SKM-1 treated with dmso at 0.1 percent for 144 hours (cell line): Measurements from ENCODE around the gene PRKAR1A.
A peak's percentile ranks its signal among the peaks of the same experiment; 100 is the strongest.
"Not testable (repeated sequence)": the region's sequence is repeated elsewhere in the genome, so short reads cannot be mapped to it uniquely, and the experiment has no call there.

Experiments used
- DNase-seq: peaks from one replicate; lab custom pipeline; 2025; ENCODE audit not compliant: unreplicated experiment; lab: John Stamatoyannopoulos, UW

PRKAR1A gene

DNA sequence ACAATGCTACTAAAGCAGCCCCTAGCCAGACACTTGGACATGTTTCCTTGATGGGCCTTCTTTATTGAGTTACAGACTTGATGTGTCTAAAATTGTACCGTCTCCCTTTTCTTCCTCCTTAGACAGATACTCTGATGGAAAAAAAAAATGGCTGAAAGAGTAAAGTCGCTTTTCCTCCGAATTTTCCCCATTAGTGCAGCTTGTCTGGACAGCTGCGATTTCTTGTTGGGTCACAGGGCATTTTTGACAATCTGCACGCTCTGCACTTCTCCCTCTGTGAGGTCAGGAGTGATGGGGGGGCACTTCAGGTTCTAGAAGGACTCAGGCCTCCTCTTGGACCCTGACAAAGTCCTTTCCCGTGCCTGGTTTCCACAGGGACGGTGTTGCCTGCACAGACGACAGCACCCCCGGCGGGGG is 968 bp upstream of the PRKAR1A start:
- no peak for DNase-seq

DNA sequence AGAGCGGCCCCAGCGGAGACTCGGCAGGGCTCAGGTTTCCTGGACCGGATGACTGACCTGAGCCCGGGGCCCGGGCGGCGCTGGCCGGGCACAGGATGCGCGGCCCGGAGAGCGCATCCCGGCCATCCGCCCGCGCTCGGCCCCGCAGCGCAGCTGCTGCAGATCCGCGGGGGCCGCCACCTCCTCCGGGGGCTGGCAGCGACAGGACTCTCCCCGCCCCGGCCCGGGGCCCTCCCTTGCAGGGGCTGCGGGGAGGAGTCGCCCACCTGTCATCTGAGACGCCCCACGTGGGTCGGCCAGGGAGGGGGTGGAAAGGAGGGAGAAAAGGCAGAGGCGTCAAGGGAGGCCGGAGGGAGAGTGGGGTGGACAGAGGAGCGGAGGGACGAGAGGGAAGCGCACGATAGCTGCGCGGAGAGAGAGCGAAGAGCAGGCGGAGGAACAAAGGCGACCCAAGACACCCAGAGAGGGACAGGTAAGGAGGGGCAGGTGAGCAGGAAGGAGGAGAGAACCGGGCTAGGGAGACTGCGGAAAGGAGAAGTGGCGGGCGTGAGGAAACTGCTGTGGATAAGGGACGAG is 471 bp upstream of the PRKAR1A start:
- DNase-seq, result peak; percentile 59

DNA sequence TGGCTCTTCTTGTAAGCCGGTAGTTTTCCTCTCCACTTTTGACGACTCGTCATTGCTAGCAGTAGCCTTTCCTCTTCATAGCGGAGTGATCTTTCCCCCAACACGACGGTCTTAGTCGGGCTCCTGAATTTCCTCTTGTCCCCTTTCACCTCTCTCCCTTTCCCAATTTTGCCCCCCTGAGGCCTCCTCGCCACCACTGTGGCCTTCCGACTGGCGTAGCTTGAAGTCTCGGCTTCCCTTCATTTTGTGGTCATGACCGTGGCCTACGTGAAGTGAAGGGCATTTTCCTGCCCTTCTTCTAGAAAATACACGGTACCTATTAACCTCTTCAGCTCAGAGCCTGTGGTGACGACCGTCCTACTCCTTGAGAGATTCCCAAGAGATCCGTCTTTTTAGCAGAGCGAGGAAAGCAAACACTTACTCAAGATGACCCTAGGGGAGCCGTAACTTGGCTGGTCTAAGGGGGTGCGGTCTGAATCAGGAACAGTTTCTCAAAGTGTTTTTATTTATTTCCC is 787 bp downstream of the PRKAR1A start:
- no peak for DNase-seq

DNA sequence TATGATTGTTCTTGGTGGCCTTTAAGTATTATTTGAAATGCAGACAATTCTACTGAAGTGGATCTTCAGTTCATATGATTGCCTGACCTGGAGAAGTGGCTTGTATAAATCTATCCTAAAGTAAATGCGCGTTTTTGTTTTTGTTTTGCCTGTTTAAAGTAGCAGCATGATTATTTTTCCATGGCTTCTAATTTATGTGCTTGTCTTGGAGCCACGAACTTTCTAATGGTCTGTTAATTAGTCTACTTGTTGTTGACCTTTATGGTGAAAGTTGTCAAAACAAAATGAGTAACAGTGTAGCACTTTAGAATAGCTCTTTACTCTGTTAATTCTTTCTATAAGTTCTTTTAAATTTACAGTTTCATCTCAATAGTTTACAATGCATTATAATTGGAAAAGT is 1.7 kb downstream of the PRKAR1A start:
- DNase-seq, result no peak

DNA sequence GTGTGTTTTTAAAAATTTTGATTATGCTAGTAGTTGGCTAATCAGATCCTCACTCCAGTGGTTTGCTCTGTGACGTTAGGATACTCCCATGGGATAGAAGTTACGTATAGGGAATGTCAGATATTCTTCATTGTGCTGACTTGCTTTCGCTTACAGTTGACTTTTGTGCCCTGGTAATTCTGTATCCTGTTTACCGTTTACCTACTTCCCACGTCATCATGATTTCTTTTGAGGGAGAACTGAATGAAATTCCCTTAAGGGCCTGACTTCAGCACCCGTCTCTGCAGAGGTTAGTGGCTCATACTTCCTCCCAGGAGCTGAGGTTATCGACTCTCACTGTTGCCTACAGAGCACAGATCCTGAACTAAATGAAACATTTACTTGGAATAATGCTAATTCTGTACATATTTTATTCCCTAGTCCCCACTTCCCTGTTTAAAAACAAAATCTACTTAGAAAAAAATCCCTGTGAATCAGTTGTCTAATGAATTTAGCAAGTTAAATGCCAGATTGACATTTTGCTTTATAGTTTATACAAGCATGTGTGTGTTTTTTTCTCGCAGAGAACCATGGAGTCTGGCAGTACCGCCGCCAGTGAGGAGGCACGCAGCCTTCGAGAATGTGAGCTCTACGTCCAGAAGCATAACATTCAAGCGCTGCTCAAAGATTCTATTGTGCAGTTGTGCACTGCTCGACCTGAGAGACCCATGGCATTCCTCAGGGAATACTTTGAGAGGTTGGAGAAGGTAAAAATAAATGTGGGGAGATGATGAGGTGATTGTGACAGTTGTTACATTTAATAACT is 2.8 kb downstream of the PRKAR1A start:
- DNase-seq, result no peak

DNA sequence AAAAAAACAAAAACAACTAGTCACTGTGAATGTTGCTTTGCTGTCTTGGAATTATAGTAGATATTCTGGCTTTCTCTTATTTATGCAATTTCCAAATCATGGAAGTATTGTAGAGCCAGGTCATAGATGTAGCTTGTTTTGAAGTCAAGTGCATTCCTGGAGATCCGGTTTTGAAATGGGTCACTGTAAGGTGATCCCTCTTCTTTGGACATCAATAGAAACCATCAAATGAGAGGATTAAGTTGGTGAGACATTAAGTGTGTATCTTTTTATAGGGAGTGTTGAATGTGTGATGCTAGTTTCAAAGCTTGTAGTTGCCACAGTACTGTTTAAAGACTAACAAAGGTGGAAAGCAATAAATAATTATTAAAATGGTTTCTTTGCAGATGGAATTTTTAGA is 4.5 kb downstream of the PRKAR1A start:
- no peak for DNase-seq

DNA sequence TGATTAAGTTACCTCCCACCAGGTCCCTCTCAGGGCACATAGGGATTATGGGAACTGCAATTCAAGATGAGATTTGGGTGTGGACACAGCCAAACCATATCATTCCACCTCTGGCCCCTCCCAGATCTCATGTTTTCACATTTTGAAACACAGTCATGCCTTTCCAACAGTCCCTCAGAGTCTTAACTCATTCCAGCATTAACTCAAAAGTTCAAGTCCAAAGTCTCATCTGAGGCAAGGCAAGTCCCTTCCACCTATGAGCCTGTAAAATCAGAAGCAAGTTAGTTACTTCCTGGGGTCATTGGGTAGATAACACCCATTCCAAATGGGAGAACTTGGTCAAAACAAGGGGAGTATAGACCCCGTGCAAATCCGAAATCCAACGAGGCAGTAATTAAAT is 5.4 kb downstream of the PRKAR1A start:
- DNase-seq, result not testable (repeated sequence)

DNA sequence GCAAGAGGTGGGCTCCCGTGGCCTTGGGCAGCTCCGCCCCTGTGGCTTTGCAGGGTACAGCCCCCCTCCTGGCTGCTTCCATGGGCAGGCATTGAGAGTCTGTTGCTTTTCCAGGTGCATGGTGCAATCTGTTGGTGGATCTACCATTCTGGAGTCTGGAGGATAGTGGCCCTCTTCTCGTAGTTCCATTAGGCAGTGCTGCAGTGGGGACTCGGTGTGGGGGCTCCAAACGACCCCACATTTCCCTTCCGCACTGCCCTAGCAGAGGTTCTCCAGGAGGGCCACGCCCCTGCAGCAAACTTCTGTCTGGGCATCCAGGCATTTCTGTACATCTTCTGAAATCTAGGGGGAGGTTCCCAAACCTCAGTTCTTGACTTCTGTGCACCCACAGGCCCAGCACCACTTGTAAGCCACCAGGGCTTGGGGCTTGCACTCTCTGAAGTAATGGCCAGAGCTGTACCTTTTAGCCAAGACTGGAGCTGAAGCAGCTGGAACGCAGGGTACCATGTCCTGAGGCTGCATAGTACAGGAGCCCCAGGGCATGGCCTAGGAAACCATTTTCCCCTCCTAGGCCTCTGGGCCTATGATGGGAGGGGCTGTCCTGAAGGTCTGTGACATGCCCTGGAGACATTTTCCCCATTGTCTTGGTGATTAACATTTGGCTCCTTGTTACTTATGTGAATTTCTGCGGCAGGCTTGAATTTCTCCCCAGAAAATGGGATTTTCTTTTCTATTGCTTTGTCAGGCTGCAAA is 6.0 kb downstream of the PRKAR1A start:
- no peak for DNase-seq

DNA sequence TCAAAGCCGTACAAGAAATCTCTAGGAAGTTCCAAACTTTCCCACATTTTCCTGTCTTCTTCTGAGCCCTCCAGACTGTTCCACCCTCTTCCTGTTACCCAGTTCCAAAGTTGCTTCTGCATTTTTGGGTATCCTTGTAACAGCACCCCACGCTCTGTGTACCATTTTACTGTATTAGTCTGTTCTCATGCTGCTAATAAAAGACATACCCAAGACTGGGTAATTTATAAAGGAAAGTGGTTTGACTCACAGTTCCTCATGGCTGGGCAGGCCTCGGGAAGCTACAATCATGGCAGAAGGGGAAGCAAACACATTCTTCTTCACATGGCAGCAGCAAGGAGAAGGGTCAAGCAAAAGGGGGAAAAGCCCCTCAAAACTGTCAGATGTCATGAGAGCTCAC is 6.8 kb downstream of the PRKAR1A start:
- DNase-seq, result not testable (repeated sequence)

DNA sequence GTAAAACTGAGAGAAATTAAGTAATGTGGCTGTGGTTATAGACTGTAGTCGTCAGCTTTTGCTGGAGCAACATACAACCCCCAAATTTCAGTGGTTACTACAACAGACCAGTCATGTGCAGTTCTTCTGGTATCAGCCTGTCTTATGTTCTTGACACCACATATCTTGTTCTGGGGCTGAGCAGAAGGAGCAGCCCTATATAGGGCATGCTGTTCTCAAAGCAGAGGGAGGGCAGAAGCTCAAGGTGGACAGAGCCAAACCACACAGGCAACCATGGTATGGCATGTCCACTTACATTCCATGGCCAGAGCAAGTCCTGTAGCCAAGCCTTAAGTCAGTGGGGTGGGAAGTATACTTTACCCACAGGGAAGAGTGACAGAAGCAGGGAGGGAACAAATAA is 7.7 kb downstream of the PRKAR1A start:
- no peak for DNase-seq

DNA sequence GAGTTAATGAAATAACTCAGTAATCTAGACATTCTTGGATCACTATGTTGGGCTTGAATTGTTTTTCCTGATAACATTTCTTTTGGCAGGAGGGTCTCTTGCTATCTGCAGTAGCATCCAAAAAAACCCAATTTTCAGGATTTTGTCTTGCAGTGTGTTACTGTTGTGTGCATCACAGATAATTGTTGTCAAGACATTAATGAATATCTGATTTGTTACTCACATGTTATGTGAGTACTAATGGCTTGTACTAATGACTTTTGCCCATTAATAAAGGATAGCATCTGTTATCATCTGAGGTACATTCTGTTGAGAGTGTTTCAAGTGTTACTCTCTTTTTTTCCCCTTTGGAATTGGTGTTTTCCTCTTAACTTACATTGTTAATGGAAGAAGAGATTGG is 10.0 kb downstream of the PRKAR1A start:
- DNase-seq, result no peak

DNA sequence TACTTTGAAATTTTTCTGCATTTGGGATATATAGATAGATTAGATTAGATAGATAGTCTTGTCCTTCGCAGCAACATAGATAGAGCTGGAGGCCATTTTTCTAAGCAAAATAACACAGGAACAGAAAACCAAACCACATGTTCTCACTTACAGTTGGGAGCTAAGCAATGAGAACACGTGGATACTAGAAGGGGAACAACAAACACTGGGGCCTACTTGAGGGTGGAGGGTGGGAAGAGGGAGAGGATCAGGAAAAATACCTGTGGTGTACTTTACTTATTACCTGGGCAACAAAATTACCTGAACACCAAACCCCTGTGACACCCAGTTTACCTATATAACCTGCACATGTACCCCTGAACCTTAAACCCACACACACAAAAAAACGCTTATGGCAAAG is 14.3 kb downstream of the PRKAR1A start:
- no peak for DNase-seq

DNA sequence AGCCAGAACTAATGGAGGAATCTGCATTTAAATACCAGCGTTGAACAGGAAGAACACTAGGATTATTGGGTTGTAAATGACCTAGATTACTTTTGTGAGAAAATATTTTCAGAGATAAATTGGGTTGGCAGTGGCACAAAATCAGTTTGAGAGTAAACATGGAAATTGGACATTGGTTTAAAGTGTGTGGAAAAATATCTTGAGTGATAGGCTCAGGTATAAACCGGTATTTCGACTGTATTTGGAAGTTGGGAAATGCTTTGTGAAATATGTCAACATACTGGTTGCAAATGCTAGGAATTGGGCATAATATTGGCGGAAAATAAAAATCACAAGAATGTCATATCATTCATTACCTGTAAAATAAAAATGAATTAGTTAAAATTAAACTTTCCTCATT is 15.1 kb downstream of the PRKAR1A start:
- no peak for DNase-seq

DNA sequence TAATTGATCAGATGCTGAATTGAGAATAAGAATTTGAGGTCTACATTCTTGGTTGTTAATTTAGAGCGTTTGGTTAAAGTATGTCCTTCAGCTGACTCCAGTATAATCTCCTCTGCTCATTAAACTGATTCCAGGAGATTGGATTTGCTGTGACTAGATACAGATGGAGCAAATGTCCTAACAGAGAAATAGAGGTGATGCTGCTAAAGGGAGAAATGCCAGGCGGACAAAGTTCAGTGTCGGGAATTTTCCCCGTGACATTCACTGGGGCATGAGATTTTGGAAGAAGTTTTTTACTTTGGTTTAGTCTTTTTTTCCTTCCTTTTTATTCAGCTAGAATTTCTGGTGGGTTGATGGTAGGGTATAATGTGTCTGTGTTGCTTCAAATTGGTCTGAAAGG is 19.0 kb downstream of the PRKAR1A start:
- no peak for DNase-seq

DNA sequence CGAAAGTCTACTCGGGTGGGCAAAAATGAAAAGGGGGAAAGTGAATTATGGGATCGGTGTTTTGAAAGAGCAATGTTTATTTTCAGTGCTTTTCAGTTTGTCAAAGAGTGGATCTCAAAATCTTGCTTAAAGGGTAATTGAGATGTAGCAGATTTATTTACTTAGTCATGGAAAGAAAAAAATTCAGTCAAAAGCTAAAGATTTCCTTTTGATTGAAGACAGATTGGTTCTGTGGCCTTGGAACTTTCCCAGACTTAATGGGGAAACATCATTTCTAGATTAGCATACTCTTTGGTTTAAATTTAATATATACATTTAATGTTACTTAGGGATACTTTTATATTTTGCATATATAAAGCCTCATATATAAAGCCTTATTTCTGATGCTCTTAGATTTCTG is 20.6 kb downstream of the PRKAR1A start:
- DNase-seq, result no peak

DNA sequence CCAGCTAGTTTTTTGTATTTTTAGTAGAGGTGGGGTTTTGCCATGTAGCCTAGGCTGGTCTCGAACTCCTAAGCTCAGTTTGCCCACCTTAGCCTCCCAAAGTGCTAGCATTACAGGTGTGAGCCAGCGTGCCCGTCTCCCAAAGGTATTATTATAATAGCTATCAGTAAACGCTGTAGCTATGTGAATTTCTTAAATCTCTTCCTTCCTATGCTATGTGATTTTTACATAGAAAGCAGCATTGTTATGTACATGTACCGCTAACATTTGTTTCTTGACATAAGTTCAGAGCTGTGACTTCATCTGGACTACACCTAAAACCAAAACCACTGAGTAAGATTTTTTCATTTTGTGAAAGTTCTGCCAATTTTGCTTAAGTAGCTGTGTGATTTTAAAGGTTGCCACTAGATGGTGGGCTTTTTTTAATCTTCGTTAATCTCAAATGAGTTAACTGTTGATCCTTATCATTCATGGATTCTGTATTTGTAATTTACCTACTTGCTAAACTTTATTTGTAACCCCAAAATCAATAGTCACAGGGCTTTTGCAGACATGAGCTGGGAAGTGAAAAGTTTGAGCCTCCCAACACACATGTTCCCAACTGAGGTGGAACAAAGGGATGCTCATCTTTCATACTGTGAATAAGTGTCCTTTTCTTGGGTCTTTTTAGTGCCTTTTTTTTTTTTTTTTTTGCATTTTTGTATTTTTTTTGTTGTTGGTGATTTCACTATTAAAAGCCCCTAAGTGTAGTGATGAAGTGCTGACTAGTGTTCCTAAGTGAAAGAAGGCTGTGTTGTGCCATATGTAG is 21.9 kb downstream of the PRKAR1A start:
- no peak for DNase-seq

DNA sequence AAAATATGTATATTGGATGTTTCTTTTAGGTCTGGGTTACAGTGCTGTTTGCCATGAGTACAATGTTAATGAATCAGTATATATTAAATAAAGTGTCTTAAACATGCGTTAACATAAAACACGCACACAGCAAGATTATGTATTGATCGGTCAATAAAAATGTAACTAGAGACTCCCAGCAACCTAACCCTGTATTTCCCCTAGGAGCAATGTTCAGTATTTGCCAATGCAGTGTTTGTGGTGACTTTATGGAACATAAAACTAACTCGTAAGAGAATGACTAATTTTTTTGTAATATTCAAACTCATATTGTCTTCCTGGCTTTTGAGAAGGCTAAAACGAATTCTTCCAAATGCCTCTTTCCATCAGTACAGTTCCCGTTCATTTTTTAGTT is 22.5 kb downstream of the PRKAR1A start:
- no peak for DNase-seq

DNA sequence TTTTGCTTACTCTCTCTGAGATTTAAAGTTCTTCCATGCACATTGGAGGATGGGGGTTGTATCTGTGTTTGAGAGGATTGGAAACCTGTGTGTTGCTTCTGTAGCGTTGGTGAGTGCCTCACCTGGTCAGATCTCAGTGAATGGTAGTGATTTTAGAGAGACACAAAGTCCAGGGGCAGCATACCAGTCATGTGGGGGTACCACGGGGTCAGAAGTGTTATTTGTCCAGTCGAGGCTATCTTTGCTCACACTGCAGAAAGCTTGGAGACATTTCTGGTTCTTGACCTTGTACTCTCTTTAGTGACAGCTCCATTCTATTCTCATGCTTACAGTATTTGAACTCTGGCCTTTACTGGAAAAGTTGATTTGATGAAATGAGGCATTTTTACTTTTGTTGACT is 23.7 kb downstream of the PRKAR1A start:
- DNase-seq, result no peak

DNA sequence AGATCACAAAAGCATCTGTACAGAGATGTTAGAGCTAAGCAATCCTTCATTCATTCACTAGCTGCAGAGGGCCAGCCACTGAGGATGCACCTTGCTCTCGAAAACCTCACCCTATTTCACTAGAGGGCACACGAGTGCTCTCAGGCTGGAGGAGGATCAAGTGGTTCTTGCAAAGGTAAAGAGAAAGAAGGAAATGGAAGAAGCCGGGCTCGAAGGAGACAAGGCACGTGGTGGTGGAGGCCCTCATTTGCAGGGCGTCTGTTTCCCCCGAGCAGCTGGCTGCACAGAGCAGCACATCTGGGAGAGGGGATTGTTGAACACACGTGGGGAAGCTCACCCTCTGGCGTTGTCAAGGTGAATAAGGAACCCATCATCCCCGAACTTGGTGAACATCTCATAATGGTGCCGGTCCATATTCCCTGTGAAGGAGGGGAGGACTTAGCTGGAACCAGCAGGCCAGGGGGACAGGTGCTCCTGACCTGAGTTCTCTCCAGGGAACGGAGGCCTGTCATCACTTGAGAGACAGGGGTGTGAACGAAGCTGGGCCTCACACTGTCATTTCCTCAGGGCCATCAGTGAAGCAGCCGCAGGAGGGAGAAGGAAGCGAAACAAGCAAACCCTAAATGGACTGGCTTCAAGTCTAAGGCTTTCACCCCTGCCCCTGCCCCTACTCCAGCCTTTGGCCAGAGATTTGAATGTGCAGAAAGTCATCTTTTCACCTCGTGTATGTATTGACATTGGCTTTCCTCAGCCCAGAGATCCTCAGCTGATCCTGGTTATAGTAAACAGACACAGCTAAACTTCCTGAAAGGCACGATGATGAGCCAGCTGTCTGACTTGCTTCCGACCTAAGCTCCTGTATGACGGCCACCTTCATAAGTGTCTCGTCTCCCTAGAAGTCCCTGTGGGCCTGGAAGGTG is 27.6 kb downstream of the PRKAR1A start:
- DNase-seq, result no peak

DNA sequence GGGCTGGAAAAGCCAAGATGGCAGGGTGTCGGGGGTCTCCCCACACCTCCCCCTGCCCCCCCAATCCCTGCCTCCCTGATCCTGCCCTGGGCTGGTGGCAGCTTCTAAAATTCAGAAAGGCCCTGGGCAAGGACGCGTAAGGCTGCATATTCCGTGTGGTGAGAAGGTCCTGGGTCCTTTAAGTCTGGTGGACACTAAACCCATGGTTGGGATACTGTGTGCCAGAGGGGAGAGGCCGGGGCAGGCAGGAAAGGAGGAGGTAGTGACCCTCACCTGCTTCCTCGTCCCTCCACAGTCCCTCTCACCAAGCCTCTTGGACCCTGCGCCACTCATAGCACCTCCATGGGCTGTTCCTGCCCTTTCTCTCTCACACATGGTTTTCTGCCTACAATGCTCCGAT is 28.8 kb downstream of the PRKAR1A start:
- no peak for DNase-seq
